Stimulated activated CD4-positive, alpha-beta T cell treated with anti-CD3 and anti-CD28 coated beads, Interleukin-15, amount 100 ng/mL, for 48 hours (primary cell): ENCODE data around the gene PCSK5.
"Not testable (repeated sequence)": the region's sequence is repeated elsewhere in the genome, so short reads cannot be mapped to it uniquely, and the experiment has no call there.

Experiments
- DNase-seq, 2 donors: peaks; one replicate each; pipeline ENCODE4 v3.0.0-alpha.2; 2020; ENCODE audit warnings: low read depth in 2 of 2

PCSK5 gene

DNA sequence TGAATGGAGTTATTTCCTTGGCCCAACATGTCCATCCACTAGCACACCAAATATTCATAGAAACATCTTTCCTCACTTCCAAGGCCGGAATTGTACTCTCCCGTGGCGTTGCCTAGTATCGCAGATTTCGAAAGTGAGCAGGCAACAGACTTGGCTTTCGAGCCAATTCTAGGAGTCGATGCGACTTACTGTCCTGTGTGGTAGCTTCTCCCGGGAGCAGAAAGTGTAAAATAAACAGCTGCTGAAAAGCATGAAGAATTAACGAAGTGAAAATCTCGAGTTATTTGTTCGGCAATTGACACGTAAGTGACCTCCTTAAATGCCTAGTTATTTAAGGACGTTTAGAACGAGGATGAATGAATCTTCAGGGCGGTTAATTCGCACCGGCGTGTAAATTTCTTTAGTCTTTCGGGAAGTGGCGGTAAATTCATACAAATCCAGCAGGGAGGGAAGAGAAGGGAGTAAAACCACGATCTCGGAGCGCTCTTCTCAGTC lies 449 bp upstream of the PCSK5 start:
- no peak for DNase-seq

GRCh38 chr9:75891277-75891741 lies 836 bp downstream of the PCSK5 start:
- no peak for DNase-seq

DNA sequence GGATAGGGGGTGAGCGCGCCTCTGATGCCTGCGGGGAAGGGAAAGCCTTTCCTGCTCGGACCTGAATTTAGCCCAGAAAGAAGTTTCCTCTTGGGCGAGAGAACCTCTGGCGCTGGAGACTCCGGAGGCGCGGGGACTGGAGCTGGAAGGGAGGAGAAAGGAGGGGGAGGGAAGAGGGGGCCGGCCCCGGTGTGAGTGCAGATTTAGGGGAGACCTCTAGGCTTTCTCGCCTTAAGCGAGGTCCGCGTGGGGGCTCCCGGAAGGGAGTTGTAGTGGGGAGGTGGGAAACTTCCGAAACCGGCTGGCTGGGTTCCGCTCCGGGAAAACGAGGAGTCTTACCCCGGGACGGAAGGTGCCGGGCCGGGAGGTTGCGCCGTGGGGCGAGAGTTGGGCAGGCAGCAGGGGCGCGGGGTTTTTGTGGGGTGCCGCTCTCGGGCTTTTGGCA lies 1.3 kb downstream of the PCSK5 start:
- DNase-seq = no peak

DNA sequence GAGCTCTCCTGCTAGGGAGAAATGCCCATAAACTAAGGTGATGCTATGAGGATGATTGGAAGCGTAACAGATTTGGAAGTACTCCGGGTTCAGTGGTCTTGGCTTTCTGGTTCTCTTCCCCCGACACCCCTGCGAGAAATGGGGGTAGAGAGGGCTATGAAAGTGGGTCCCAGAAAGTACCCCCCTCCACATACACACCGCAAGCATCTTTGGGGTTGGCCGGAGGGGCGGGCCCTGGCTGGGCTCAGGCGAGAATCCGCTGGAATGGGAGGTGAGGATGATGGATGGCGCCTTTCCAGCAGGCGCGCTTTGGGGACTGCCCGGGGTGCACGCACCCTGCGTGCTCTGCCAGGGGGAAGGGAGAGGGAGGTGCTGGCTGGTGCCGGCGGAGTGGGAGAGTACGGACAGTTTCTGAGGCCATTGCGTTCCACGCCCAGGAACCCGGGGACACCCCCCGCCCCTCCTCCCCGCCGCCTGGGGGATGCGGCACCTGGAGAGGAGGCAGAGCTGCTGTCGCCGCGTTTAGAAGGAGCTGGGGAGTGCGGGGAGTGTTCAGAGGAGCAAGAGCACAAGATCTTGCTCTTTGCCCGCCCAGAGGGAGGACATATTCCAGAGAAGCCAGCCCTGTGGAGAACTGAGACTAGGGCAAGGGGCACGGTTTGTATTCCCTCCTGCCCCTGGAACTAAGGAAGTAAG lies 1.9 kb downstream of the PCSK5 start:
- no peak for DNase-seq

- DNase-seq = no peak
Observed at GRCh38 chr9:75893106-75893505, 2.6 kb downstream of the PCSK5 start.

DNA sequence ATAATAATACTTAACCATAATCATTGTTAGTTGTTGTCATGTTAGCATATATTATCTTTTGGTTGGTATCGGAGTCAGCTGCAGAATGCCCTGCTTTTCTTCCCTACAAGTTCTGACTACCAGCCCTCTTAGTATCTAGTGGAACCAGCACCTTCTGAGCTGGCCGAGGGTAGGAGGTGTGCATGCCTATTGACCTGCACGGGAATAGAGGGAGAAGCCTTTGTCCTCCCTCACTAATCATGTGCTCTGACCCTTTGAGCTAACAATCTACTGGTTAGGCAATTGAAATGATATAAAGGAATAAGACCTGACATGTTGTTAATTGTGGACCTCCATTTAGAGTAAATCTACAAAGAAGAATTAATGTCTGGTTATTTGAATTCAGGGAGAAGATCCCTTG lies 4.1 kb downstream of the PCSK5 start:
- DNase-seq = no peak

DNA sequence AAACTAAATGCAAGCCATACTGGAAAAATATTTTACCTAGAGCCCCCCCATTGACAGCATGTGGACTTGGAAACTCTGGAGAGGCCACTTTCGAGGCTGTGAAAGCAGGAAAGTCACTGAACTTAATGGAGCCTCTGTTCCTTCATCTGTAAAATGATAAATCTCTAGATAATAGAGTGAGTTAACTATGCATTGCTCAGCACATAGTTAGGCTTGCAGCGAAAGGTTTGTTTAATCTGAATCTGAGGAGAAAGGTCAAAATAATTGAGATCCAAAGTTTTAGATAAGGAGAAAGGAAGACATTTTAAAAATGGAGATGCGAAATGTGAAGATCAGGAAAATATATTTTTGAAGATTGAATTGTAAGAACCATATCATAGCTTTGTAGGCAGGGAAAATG lies 4.6 kb downstream of the PCSK5 start:
- no peak for DNase-seq

- DNase-seq = no peak
Observed at GRCh38 chr9:75896193-75896592, 5.7 kb downstream of the PCSK5 start.

GRCh38 chr9:75900893-75901524 lies 10.5 kb downstream of the PCSK5 start:
- not testable (repeated sequence) for DNase-seq

DNA sequence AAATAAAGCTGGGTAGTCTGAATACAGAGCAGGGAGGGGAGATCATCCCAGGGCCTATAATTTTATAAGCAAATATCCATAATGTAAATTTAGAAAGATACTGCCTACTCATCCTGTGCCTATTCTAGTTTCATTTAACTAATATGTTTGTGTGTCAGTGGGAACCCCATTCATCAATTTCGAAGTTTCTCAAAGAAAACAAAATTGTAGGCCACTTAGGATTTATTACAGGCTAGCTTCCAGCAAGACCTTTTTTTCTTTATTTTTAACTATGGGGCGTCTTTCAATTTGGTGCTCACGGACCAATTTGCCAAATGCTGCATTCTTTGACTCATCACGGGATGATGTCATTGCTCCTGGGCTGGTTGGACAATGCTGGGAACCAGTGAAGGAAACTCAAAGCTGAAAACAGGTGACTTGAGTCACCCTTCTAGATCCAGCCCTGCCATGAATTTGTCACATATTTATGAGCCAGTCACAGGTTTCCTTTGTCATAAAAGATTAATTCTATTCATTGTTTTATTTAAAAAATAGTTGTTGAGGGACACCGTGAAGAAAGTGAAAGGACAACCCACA lies 13.4 kb downstream of the PCSK5 start:
- no peak for DNase-seq

GRCh38 chr9:75904364-75904763 lies 13.9 kb downstream of the PCSK5 start:
- no peak for DNase-seq

DNA sequence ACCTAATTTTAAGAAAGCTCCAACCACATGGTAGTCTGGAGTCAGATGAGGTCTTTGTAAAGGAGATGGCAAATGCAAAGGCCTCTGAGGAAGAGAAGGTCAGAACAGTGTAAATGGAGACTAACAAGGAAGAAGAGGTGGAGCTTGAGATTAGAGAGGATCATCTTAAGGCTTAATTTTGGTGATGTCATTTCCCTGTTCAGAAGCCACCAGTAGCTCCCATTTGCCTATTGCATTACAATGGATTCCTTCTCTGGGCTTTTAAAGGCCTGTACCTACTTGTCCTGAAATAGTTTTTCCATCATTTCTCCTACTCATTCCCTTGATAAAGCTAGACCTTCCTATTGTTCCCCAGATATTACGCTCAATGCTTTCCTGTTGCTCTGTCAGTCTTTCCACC lies 16.1 kb downstream of the PCSK5 start:
- DNase-seq = no peak

- no peak for DNase-seq
Observed at GRCh38 chr9:75907329-75907728, 16.9 kb downstream of the PCSK5 start.

- no peak for DNase-seq
Observed at GRCh38 chr9:75907923-75908322, 17.4 kb downstream of the PCSK5 start.

- no peak for DNase-seq
Observed at GRCh38 chr9:75909776-75910175, 19.3 kb downstream of the PCSK5 start.

- DNase-seq = no peak
Observed at GRCh38 chr9:75910731-75911130, 20.3 kb downstream of the PCSK5 start.

DNA sequence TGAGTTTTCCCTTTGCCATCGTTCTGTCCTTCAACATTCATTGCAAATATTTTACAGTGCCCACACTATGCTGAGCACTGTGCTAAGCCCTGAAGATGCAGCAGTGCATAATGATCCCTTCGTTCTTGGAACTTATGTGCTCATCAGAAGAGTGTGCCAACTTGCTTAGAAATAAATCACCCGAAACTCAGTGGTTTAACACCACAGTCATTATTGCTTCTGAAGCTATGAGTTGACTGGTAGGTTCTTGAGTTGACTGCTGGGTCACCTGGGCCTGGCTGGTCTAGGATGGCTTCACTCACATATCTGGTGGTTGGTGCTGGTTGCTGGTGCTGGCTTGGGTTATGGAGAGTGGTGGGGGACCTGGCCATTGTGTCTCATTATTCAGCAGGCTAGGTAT lies 20.9 kb downstream of the PCSK5 start:
- DNase-seq = no peak

- no peak for DNase-seq
Observed at GRCh38 chr9:75912951-75913350, 22.5 kb downstream of the PCSK5 start.

- DNase-seq = no peak
Observed at GRCh38 chr9:75914002-75914401, 23.5 kb downstream of the PCSK5 start.

DNA sequence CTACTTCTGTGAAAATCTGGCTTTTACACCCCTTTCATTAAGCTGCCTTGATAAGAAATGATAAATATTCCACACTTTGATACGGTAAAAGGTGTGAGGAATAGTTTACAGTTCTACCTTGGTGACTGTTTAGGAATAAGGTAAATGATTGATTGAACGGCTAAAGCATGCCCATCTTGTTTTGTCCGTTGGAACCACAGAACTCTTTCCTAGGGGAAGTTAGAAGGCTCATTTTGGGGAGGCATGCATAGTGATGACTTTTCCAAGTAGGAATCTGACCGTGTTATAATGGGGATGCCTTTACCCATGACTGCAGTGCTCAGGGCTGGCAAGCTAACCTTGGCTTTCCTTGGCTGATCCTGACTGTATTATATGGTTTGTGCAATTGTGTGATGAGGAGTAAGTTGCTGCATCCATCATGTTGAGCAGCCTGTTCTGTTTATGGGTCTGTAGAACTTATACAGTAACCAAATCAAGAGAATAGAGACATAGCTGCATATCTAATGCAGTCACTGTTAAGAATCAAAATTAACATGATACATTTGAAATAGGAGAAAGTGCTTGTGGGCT lies 24.5 kb downstream of the PCSK5 start:
- no peak for DNase-seq

DNA sequence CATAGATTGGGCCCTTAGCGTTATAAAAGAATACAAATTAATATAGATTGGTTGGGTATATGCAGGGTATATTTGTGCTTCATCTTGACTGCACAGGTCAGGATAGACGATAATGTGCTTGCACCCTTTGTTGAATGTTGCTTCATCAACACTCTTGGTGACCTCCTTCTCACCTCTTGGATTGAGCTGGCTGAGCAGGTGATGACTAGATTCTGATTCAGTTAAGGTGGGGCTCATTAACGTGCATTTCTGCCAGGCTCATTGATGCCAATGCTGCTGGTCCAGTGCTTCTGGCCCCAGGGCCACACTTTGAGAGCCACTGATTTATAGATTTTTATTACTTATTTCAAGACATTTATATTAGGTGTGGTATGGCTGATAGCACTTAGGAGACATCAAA lies 27.7 kb downstream of the PCSK5 start:
- no peak for DNase-seq

DNA sequence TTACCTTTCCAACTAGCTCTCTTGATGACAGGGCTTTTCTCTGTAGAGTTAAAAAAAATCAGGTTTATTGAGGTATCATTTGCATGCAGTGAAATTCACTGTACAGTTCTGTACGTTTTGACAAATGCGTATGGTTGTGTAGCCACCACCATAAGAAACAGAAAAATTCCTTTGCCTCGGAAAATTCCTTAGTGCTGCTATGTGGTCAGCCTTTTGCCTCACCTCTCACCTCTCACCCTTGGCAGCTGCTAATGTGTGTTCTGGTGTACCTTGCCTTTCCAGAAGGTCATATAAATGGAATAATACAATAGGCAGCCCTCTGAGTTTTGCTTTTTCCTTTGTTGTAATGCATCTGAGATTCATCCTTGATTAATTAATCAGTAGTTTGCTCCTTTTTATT lies 28.4 kb downstream of the PCSK5 start:
- DNase-seq = no peak
